Uterus (tissue), 4 donors: Measurements from ENCODE around the gene KPNA1. TPM values are rescaled to one million over a fixed set of nuclear protein-coding genes. Genes with fewer than 3 reads are reported as not detected.

Experiments
- DNase-seq, 2 donors: peaks; one replicate each; pipeline ENCODE4 v3.0.0-alpha.2; 2019 to 2020
- H3K27ac ChIP-seq, 2 donors: fragments of 200-600 bp; sonication (generic); 1 replicate in 1 of 2; 2 replicates in 1 of 2; pipeline ENCODE4 v1.5.1; 2016 to 2018
- H3K27me3 ChIP-seq, 2 donors: fragments of 200-600 bp; sonication (generic); one replicate each; pipeline ENCODE4 v1.5.1; 2018 to 2019; ENCODE audit warnings: control low read depth in 1 of 2
- H3K36me3 ChIP-seq, 2 donors: fragments of 200-600 bp; sonication (generic); one replicate each; pipeline ENCODE4 v1.5.1; 2019; ENCODE audit warnings: control low read depth in 1 of 2
- H3K4me1 ChIP-seq, 2 donors: fragments of 200-600 bp; sonication (generic); one replicate each; pipeline ENCODE4 v1.5.1; 2018 to 2019; ENCODE audit warnings: control low read depth in 1 of 2
- H3K4me3 ChIP-seq, 2 donors: fragments of 200-600 bp; sonication (generic); 1 replicate in 1 of 2; 2 replicates in 1 of 2; pipeline ENCODE4 v1.5.1; 2018 to 2019; ENCODE audit warnings: mild to moderate bottlenecking in 1 of 2
- H3K9me3 ChIP-seq, 2 donors: fragments of 200-600 bp; sonication (generic); one replicate each; pipeline ENCODE4 v1.5.1; 2019; ENCODE audit warnings: control low read depth in 1 of 2
- POLR2A ChIP-seq, 2 donors: fragments of 450-650 bp; IDR thresholded peaks; one replicate each; pipeline ENCODE4 v1.6.1; 2016; ENCODE audit warnings: antibody characterized with exemption in 2 of 2, mild to moderate bottlenecking in 1 of 2, moderate library complexity in 1 of 2
- intact Hi-C: fragments of 100-400 bp; cut with DNase I; formaldehyde crosslinking; loops from one replicate; pipeline ENCODE4 v1.15.1; 2023; ENCODE audit warnings: low total_unique reads
- total RNA-seq, 4 donors: library from RNA; depleted of rRNA in 3 of 4; stranded (reverse); fragments of >200 nt in 3 of 4; gene quantifications; one replicate each; pipeline versions ENCODE4 v1.1.0 to v1.2.4, GENCODE V29; 2014 to 2023
- TF ChIP-seq, protein P1 (sequence below), 4 experiments: fragments of 200-600 bp in 2 of 4; fragments of 450-650 bp in 2 of 4; sonication (generic) in 2 of 4; IDR thresholded peaks; one replicate each; pipeline ENCODE4 v1.5.1; 2016 to 2019; ENCODE audit warnings: antibody characterized with exemption in 4 of 4, mild to moderate bottlenecking in 2 of 4, moderate library complexity in 1 of 4
- donor health status: DM: yes; HTN: yes; CAD: no.

The KPNA1 gene
- total RNA-seq, result 10 to 100 TPM; 37.4 to 88.3 (median 46.4) TPM

DNA sequence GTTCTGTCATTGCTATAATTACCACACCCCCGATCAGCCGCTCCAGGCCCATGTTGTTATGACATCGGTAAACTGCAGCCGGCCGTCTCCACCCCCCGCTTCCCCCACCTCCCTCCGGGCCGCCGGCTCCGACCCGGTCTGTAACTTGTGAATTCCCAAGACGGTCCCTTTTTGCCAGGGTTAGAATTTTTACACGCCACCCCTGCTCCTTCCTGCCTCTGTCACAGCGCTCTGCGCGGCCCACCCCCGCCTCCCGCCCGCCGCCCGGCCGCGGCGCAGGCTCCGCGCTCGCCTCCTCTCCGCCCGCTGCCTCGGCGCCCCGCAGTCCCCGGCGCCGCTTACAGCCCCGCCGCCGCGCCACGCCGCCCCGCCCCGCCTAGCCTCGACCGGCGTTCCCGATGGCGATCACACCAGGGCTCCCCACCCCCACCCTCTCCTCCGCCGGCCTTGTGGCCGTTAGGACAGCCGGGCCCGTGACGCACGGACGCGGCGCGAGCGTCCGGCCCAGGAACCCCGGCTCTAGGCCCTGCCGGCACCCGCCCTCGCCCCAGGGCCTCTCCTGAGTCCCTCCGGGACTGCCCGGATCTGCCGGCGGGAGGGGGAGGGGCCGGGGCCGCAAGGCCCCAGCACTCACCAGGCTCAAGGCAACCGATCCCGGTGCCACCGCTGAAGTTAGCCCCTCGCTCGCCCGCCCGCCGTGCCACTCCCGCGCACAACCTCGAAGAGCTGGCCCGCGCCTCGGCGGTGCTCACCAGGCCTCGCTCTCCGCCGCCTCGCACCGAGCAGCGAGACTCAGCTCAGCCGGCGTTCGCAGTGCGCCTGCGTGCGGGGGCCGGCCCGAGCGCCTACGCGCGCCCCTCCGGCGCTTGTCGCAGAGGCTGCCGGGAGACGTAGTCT is at the start of gene KPNA1:
Gene KPNA1 (minus strand): TSS at position 817 of the 897 bp plus-strand sequence. CDS start 18,374 bp downstream, outside the sequence.
- intact Hi-C loops, result no loop called here
- Histone ChIP-seq H3K4me1 (peaks cover 0 to 5% of the 10 kb centered on the region in 2 donors), H3K9me3 (no peaks in the 10 kb centered on the region), H3K4me3 (peak within 1 kb of the TSS; percentile 62 to 75), H3K27ac (peak within 1 kb of the TSS; percentile 94 to 95), H3K27me3 (no peaks in the 10 kb centered on the region), H3K36me3 (no peaks in the 10 kb centered on the region)
- peak; percentile 80 to 87 for DNase-seq
- TF ChIP-seq POLR2A (IDR thresholded peaks at IDR 0.05), result peak; percentile 85 to 99
- TF ChIP-seq, protein P1, sequence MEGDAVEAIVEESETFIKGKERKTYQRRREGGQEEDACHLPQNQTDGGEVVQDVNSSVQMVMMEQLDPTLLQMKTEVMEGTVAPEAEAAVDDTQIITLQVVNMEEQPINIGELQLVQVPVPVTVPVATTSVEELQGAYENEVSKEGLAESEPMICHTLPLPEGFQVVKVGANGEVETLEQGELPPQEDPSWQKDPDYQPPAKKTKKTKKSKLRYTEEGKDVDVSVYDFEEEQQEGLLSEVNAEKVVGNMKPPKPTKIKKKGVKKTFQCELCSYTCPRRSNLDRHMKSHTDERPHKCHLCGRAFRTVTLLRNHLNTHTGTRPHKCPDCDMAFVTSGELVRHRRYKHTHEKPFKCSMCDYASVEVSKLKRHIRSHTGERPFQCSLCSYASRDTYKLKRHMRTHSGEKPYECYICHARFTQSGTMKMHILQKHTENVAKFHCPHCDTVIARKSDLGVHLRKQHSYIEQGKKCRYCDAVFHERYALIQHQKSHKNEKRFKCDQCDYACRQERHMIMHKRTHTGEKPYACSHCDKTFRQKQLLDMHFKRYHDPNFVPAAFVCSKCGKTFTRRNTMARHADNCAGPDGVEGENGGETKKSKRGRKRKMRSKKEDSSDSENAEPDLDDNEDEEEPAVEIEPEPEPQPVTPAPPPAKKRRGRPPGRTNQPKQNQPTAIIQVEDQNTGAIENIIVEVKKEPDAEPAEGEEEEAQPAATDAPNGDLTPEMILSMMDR (IDR thresholded peaks at IDR 0.05), result peak in 2 of 4 experiments; percentile 5 to 14

DNA sequence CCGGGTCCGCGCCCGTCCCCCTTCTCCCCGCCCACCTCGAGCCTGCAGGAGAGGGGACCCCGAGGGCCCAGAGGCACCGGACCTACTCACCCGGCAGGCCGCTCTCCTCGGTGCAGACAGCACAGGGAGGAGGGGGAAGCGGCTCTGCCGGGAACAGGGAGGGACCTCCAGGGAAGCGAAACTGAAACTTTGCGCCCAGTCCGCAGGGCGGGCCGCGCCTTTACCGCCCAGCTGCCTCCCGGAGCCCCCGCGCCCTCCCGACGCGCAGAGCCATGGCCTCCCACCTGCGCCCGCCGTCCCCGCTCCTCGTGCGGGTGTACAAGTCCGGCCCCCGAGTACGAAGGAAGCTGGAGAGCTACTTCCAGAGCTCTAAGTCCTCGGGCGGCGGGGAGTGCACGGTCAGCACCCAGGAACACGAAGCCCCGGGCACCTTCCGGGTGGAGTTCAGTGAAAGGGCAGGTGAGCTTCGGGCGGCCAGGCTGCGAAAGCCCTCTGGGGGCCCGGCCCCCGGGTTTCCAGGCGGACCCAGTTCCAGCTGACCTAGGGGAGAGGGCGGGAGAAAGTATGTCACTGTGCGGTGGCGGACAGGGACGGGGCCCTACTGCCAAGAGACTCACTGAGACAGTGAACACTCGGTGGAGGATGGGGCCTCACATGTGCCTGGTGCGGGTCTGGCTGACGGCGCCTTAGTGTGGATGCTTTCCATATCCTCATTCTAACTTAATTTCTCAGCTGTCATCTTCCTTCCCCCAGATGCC is 49.6 kb upstream of the KPNA1 start, which contains the start of the genes DTX3L and PARP9:
Gene DTX3L (plus strand): TSS at position 184 of the 758 bp plus-strand sequence. CDS start 89 bp downstream, at position 273.
Gene PARP9 (minus strand): TSS at position 146 of the 758 bp plus-strand sequence. CDS start 4,680 bp downstream, outside the sequence.
- Histone ChIP-seq H3K4me3 (peak within 1 kb of the TSS; percentile 72 to 77), H3K4me1 (peaks cover 0 to 7% of the 10 kb centered on the region in 2 donors), H3K36me3 (no peaks in the 10 kb centered on the region), H3K27me3 (no peaks in the 10 kb centered on the region), H3K9me3 (no peaks in the 10 kb centered on the region), H3K27ac (peak within 1 kb of the TSS; percentile 96)
- intact Hi-C loops, result loop anchor here (2.0 kb wide), 1 partner anchor 114 kb away; no protein-coding TSS in a partner anchor
- TF ChIP-seq POLR2A (IDR thresholded peaks at IDR 0.05), result peak; percentile 57 to 76
- TF ChIP-seq, protein P1 (IDR thresholded peaks at IDR 0.05), result no peak
- peak; percentile 83 to 84 for DNase-seq

DNA sequence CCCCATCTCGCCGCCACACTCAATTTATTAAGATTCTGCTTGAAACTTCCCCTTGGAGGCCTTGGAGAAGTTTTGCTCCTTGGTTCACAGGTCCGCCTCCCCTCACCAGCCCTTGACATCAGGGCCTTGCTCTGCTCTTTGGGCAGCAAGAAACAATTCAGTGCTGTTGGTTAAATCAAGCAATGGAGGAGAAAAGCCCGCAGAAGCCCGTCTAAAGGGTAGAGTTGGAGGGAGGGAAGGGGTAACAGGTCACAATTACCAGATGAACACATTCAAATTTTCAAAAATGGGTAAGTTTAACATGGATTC is 48.9 kb upstream of the KPNA1 start:
- no peaks in the 10 kb centered on the region for H3K36me3 ChIP-seq
- peak overlapping the region; percentile 72 to 77 for H3K4me3 ChIP-seq
- H3K9me3 ChIP-seq, result no peaks in the 10 kb centered on the region
- TF ChIP-seq POLR2A (IDR thresholded peaks at IDR 0.05), result no peak
- TF ChIP-seq, protein P1 (IDR thresholded peaks at IDR 0.05), result no peak
- no peaks in the 10 kb centered on the region for H3K27me3 ChIP-seq
- peak; percentile 23 for DNase-seq
- H3K4me1 ChIP-seq, result peaks cover 0 to 7% of the 10 kb centered on the region in 2 donors
- H3K27ac ChIP-seq, result peak overlapping the region; percentile 96
- intact Hi-C loops, result loop anchor here (2.0 kb wide), 1 partner anchor 115 kb away; no protein-coding TSS in a partner anchor

DNA sequence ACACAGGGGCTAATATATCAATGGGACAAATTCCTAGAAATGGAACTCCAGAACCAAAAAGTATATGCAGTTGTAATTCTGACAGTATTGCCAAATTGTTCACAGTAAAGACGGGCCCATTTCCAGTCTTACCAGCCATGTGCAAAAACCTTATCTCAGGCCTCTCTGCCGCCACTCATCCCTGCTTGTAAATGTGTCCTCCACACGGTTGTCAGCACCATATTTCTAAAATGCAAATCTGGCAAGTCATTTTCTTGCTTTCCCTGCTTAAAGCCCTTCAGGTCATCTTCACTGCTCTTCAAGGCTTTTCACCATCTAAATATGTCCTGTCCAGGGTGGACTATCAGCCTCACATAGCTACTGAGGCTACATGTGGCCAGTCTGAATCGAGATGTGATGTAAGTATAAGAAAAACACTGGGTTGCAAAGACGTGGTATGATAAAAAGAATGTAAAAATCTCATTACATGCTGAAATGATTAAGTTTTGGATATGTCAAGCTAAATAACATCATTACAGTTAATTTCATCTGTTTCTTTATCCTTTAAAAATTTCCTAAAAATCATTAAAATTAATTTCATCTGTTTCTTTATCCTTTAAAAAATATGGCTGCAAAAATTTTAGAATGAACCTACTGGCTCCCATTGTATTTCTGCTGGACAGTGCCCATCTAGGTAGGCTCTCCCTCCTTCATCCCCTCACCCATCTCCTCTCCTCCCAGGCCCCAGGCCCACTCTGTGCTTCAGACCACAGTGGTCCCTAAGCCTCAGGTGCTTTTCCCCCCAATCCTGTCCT is 48.4 kb upstream of the KPNA1 start:
- peaks cover 0 to 7% of the 10 kb centered on the region in 2 donors for H3K4me1 ChIP-seq

More for the DNA sequence above, 48.4 kb upstream of the KPNA1 start:
- H3K36me3 ChIP-seq, result no peaks in the 10 kb centered on the region
- TF ChIP-seq POLR2A (IDR thresholded peaks at IDR 0.05), result no peak
- TF ChIP-seq, protein P1 (IDR thresholded peaks at IDR 0.05), result no peak
- DNase-seq, result no peak
- peak overlapping the region; percentile 96 for H3K27ac ChIP-seq
- no peaks in the 10 kb centered on the region for H3K27me3 ChIP-seq
- peak overlapping the region; percentile 72 to 77 for H3K4me3 ChIP-seq
- intact Hi-C loops, result no loop called here
- H3K9me3 ChIP-seq, result no peaks in the 10 kb centered on the region
